LoVo (cell line): Measurements from ENCODE around the gene EHD3.

Experiments
- DNase-seq: peaks from one replicate; pipeline ENCODE4 v3.0.0-alpha.2; 2016; ENCODE audit warnings: low spot score

The EHD3 gene

GRCh38 chr2:31233741-31234682, at the start of gene EHD3:
Gene EHD3 (plus strand): TSS chr2:31234152. CDS start chr2:31234622, 470 bp downstream.
- DNase-seq: no peak

DNA sequence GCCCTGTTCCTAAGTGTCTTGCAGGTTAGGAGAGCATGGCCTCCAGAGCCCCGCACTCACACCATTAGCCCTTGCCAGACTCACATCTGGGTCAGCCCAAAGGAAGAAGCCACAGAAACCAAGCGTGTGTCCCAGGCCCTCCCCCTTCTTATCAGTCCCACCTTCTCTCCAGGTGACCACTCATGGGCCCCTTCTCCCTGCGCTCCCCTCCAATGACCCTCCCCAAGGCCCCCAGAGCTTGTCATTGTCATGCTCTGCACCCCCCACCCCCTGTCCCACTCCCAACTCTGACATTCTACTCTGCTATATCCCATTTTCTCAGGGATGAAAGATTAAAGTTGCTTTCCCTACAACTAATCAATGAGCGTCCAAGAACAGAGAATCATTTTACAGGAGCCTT, 46.8 kb upstream of the EHD3 start:
- DNase-seq: no peak

- DNase-seq: no peak
These were observed 45.8 kb upstream of the EHD3 start for GRCh38 chr2:31188131-31188530.

- no peak for DNase-seq
These were observed 44.8 kb upstream of the EHD3 start for GRCh38 chr2:31189141-31189540.

GRCh38 chr2:31190188-31190587, 43.8 kb upstream of the EHD3 start:
- no peak for DNase-seq

GRCh38 chr2:31191931-31192330, 42.0 kb upstream of the EHD3 start:
- no peak for DNase-seq

- no peak for DNase-seq
These were observed 41.6 kb upstream of the EHD3 start for GRCh38 chr2:31192396-31192795.

DNA sequence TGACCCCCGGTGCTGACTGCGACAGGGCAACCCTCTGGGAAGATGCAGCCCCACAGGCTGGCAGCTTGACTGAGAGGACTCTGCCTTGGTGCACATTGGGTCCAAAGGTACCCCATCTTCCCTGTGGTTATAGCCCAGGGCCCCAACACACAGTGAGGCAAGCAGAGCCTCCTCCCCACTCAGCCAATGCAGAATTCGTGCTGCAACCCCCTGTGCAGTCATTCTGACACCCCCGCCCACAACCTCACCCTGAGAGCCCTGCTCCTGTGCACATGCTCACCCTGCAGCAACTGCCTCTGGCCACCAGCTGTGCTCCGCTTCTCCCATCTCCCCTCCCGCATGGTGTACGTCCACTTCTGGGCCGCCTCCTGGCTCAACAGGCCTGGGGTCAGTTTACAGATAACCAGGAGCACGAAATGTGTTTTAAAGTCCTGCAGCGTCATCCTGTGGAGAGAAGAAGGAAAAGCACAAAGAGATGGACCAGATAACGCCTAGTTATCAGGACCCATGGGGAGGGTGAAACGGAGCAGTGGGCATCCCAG, 41.0 kb upstream of the EHD3 start:
- no peak for DNase-seq

GRCh38 chr2:31193806-31194205, 40.1 kb upstream of the EHD3 start:
- no peak for DNase-seq

DNA sequence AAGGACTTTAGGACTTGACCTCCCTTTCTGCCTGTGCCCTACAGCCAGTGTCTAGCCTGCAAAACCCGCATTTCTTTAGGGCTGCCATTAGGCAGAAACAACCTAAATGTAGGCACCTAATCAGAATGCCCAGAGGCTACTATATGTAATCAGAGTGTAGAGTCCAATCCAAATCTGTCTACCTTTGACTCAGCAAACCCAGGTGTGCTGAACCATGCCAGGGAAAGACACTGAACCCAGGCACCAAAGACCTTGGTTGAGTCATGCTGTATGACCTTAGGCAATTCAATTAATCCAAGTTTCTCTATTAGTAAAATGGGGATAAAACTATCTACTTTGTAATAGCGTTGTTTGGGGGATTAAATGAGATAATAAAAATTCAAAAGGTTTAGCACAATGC, 37.3 kb upstream of the EHD3 start:
- DNase-seq: no peak

- DNase-seq: no peak
These were observed 36.8 kb upstream of the EHD3 start for GRCh38 chr2:31197166-31197565.

DNA sequence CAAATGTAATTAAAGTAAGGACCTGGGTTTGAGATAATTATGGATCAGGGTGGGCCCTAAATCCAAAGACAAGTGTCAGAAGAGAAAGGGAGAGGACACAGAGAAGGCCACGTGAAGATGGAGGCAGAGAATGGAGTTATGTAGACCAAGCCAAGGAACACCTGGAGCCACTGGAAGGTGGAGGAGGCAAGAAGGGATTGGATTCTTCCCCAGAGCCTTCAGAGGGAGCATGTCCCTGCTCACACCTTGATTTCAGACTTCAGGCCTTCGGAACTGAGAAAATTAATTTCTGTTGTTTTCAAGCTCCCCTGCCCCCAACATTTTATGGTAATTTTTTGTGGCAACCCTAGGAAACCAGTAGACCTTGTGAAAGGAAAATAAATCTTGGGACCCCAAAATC, 36.3 kb upstream of the EHD3 start:
- DNase-seq: no peak

GRCh38 chr2:31199206-31199605, 34.7 kb upstream of the EHD3 start:
- DNase-seq: no peak

DNA sequence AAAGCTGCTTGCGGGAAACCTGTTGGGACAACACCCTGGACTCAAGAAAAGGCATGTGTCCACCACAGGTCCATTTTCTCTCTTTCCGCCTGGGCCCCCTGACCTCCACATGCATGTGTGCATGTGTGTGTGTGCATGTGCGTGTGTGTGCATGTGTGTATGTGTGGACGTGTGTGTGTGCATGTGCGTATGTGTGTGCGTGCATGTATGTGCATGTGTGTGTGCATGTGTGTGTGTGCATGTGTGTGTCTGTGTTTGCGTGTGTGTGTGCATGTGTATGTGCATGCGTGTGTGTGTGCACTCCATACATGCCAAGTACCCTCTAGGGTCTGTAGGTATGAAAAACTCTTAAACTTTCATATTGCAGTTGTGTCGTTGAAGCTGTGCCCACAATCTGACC, 33.0 kb upstream of the EHD3 start:
- no peak for DNase-seq

- no peak for DNase-seq
These were observed 31.9 kb upstream of the EHD3 start for GRCh38 chr2:31202041-31202440.

- no peak for DNase-seq
These were observed 31.1 kb upstream of the EHD3 start for GRCh38 chr2:31202833-31203232.

GRCh38 chr2:31203916-31204315, 30.0 kb upstream of the EHD3 start:
- no peak for DNase-seq

GRCh38 chr2:31204783-31205182, 29.2 kb upstream of the EHD3 start:
- DNase-seq: no peak

- DNase-seq: no peak
These were observed 28.8 kb upstream of the EHD3 start for GRCh38 chr2:31205186-31205585.

- DNase-seq: no peak
These were observed 28.3 kb upstream of the EHD3 start for GRCh38 chr2:31205613-31206012.

DNA sequence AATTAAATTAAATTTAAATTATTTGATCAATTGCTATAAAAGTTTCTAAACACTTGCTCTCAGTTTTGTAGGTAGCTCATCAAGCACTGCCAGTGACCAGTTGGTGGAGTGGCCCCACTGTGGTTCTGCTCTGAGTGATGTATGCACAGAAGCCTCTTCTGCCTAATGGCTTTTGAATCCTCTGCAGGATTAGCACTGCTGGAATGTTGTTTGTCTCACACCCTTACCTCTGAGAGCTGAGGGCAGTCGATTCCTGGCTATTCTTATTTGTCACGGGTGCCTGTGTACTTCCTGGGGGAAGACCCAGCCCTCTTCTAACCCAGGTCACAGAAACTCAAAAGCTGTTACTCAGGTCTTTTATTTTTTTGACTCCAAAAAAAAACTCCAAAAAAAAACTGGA, 26.2 kb upstream of the EHD3 start:
- no peak for DNase-seq

DNA sequence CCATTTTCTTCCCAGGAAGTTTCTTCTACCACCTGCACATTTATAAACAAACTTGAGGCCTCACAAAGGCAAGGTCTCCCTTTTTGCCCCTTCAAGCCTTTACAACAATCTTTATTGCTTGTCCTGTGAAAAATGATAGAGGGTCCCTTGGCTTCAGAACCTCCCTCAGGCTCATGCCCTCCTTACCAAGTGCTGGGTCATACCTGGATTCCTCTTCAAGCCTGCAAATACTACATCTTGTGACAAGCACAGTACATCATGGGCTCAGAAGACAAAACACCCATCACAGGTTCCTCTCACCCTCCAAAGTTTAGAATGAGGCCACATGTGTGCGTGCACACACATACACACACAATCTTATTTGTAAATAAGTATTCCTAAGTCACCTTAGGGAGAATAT, 25.7 kb upstream of the EHD3 start:
- DNase-seq: no peak

DNA sequence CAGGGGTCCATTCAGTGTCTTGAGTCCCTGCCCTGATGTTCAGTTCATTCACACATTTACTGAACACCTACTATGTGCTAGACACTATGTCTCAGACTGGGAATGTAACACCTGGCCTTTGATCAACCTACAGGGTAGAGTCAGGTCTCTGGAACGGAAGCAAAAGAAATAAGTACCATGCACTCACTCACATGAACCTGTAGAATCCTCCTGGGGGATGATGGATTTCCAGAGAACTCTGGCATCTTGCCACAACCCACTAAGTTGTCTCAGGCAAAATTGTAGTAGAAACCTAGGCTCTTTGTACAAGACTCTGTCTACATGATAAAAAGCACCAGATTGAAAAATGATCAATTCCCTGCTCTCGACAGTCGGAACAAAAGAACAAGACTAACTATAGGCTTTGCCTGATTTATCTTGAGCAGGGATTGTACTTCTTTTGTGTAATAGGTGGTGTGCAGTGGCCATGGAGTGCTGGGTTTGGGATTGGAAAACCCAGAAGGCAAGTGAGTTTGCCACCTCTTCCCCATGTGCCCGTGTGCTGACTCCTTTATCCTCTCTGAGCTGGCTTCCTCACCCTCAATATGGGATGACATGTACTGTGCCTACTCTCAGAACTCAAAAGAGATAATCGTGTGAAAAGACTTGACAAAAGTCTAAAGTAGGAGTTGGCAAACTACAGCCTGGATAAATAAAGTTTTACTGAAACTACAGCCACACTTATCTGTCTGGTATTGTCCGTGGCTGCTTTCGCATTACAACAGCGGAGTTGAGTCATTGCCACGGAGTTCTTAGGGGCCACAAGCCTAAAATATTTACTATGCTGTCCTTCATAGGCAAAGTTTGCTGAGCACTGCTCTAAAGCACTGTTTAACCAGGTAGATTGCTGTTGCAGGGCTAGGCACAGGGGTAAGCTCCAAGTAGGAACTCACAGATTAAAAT, 21.0 kb upstream of the EHD3 start:
- DNase-seq: no peak
